Endothelial cell (in vitro differentiated cells): ENCODE measurements around the gene EFHB. TPM values are rescaled to one million over a fixed set of nuclear protein-coding genes. Genes with fewer than 3 reads are reported as not detected.

Source experiments
- DNase-seq: peaks from one replicate; pipeline ENCODE4 v3.0.0; 2021; ENCODE audit warnings: low spot score
- H3K27ac Mint-ChIP-seq: one replicate; pipeline ENCODE4 v1.8.0; 2021; ENCODE audit warnings: mixed read lengths, inconsistent platforms; ENCODE audit not compliant: unreplicated experiment
- H3K27me3 Mint-ChIP-seq: one replicate; pipeline ENCODE4 v1.8.0; 2021; ENCODE audit warnings: mild to moderate bottlenecking, moderate library complexity, mixed read lengths, inconsistent platforms; ENCODE audit not compliant: unreplicated experiment
- H3K36me3 Mint-ChIP-seq: one replicate; pipeline ENCODE4 v1.8.0; 2021; ENCODE audit warnings: mild to moderate bottlenecking, low read depth, mixed read lengths, inconsistent platforms; ENCODE audit not compliant: unreplicated experiment
- H3K4me1 Mint-ChIP-seq: one replicate; pipeline ENCODE4 v1.8.0; 2021; ENCODE audit warnings: mild to moderate bottlenecking, mixed read lengths, inconsistent platforms; ENCODE audit not compliant: unreplicated experiment
- H3K4me3 Mint-ChIP-seq: one replicate; pipeline ENCODE4 v1.8.0; 2021; ENCODE audit warnings: mild to moderate bottlenecking, mixed read lengths, inconsistent platforms; ENCODE audit not compliant: unreplicated experiment
- H3K9me3 Mint-ChIP-seq: one replicate; pipeline ENCODE4 v1.8.0; 2021; ENCODE audit warnings: mixed read lengths, inconsistent platforms; ENCODE audit not compliant: unreplicated experiment
- CTCF ChIP-seq: fragments of 200-600 bp; sonication (generic); IDR thresholded peaks from one replicate; pipeline ENCODE4 v1.5.0; 2021; ENCODE audit warnings: antibody characterized with exemption; ENCODE audit not compliant: unreplicated experiment
- total RNA-seq: library from RNA; stranded (reverse); fragmentation: NEBNext Ultra II Directional; extraction: Animal tissue kit (Norgen Biotek cat#: 25700); gene quantifications from one replicate; pipeline ENCODE4 v1.2.1, GENCODE V29; 2021; ENCODE audit not compliant: unreplicated experiment

Gene EFHB
- total RNA-seq, 1 donor from 2014 or later = 1.6 TPM

- Mint-ChIP-seq H3K36me3 (peaks cover 5% of the 10 kb centered on the region), H3K27me3 (peaks cover 22% of the 10 kb centered on the region), H3K4me1 (peaks cover 28% of the 10 kb centered on the region), H3K27ac (peak overlapping the region; percentile 100), H3K9me3 (no peaks in the 10 kb centered on the region), H3K4me3 (peak overlapping the region; percentile 99)
- TF ChIP-seq CTCF = no peak
- DNase-seq = no peak
These were observed 11.5 kb upstream of the EFHB start for GRCh38 chr3:19945534-19945933.

- no peak for TF ChIP-seq CTCF
- no peak overlapping the region for H3K27ac Mint-ChIP-seq
- peaks cover 6% of the 10 kb centered on the region for H3K4me1 Mint-ChIP-seq
- no peaks in the 10 kb centered on the region for H3K36me3 Mint-ChIP-seq
- peaks cover 11% of the 10 kb centered on the region for H3K27me3 Mint-ChIP-seq
- no peaks in the 10 kb centered on the region for H3K9me3 Mint-ChIP-seq
- H3K4me3 Mint-ChIP-seq = no peak overlapping the region
- no peak for DNase-seq
These were observed 6.6 kb upstream of the EFHB start for GRCh38 chr3:19940643-19941042.

- Mint-ChIP-seq H3K9me3 (no peaks in the 10 kb centered on the region), H3K36me3 (peaks cover 4% of the 10 kb centered on the region), H3K4me3 (no peak overlapping the region), H3K27me3 (peaks cover 11% of the 10 kb centered on the region), H3K4me1 (peaks cover 12% of the 10 kb centered on the region), H3K27ac (peak overlapping the region; percentile 84)
- DNase-seq = no peak
- TF ChIP-seq CTCF = no peak
These were observed 4.2 kb upstream of the EFHB start for GRCh38 chr3:19938295-19938627.

GRCh38 chr3:19937459-19938294 lies 3.7 kb upstream of the EFHB start:
- Mint-ChIP-seq H3K36me3 (peaks cover 4% of the 10 kb centered on the region), H3K4me1 (peaks cover 12% of the 10 kb centered on the region), H3K27ac (no peak overlapping the region), H3K27me3 (peaks cover 11% of the 10 kb centered on the region), H3K4me3 (no peak overlapping the region), H3K9me3 (no peaks in the 10 kb centered on the region)
- no peak for DNase-seq
- no peak for TF ChIP-seq CTCF

- TF ChIP-seq CTCF = no peak
- H3K36me3 Mint-ChIP-seq = peaks cover 4% of the 10 kb centered on the region
- peaks cover 12% of the 10 kb centered on the region for H3K4me1 Mint-ChIP-seq
- no peak overlapping the region for H3K4me3 Mint-ChIP-seq
- no peaks in the 10 kb centered on the region for H3K9me3 Mint-ChIP-seq
- no peak for DNase-seq
- H3K27me3 Mint-ChIP-seq = peaks cover 7% of the 10 kb centered on the region
- no peak overlapping the region for H3K27ac Mint-ChIP-seq
These were observed 1.6 kb downstream of the EFHB start for GRCh38 chr3:19932422-19932821.
